Upper lobe of left lung (tissue), 6 donors: ENCODE data around the gene PHACTR1. TPM values are rescaled to one million over a fixed set of nuclear protein-coding genes. Genes with fewer than 3 reads are reported as not detected.

Experiments used
- ATAC-seq, 2 donors: fragments of 200-7000 bp; cut with Tn5 transposase; one replicate each; pipeline ENCODE4 v1.9.1; 2022; ENCODE audit warnings: mild to moderate bottlenecking in 2 of 2, moderate library complexity in 2 of 2; ENCODE audit not compliant: low FRiP score in 2 of 2
- DNase-seq, 2 donors: peaks; one replicate each; pipeline ENCODE4 v3.0.0-alpha.2; 2019 to 2020
- H3K27ac ChIP-seq, 4 donors: fragments of 200-600 bp; sonication (generic); one replicate each; pipeline ENCODE4 v1.5.1; 2016 to 2019
- H3K27me3 ChIP-seq, 4 donors: fragments of 200-600 bp; sonication (generic); one replicate each; pipeline ENCODE4 v1.5.1; 2017 to 2019
- H3K36me3 ChIP-seq, 4 donors: fragments of 200-600 bp; sonication (generic); one replicate each; pipeline ENCODE4 v1.5.1; 2016 to 2019
- H3K4me1 ChIP-seq, 4 donors: fragments of 200-600 bp; sonication (generic); one replicate each; pipeline ENCODE4 v1.5.1; 2018 to 2019
- H3K4me3 ChIP-seq, 4 donors: fragments of 200-600 bp; sonication (generic); one replicate each; pipeline ENCODE4 v1.5.1; 2017 to 2019; ENCODE audit warnings: mild to moderate bottlenecking in 2 of 4, moderate library complexity in 1 of 4
- H3K9me3 ChIP-seq, 4 donors: fragments of 200-600 bp; sonication (generic); one replicate each; pipeline ENCODE4 v1.5.1; 2018 to 2019
- CTCF ChIP-seq, 6 experiments: fragments of 450-650 bp in 4 of 6; fragments of 200-600 bp in 2 of 6; sonication (generic) in 2 of 6; IDR thresholded peaks; one replicate each; pipeline ENCODE4 v1.5.1; 2016 to 2019; ENCODE audit warnings: antibody characterized with exemption in 6 of 6
- EP300 ChIP-seq, 4 donors: sonication (generic); formaldehyde crosslinking; IDR thresholded peaks; one replicate each; pipeline ENCODE4 v1.5.1; 2017; ENCODE audit warnings: antibody characterized with exemption in 4 of 4, control low read depth in 2 of 4
- POLR2A ChIP-seq, 4 donors: fragments of 450-650 bp; IDR thresholded peaks; one replicate each; pipeline ENCODE4 v1.5.1; 2016 to 2017; ENCODE audit warnings: antibody characterized with exemption in 4 of 4, mild to moderate bottlenecking in 2 of 4
- POLR2AphosphoS5 ChIP-seq, 2 donors: sonication (generic); formaldehyde crosslinking; IDR thresholded peaks; one replicate each; pipeline ENCODE4 v1.5.1; 2017; ENCODE audit warnings: antibody characterized with exemption in 2 of 2
- whole genome bisulfite sequencing, 2 donors: methylation state at CpG; one replicate each; pipeline ENCODE4 v1.1.5; 2017 to 2018; 5-methylcytosine and 5-hydroxymethylcytosine counted together
- total RNA-seq, 6 donors: library from RNA; depleted of rRNA in 4 of 6; stranded (reverse); fragments of >200 nt in 4 of 6; gene quantifications; one replicate each; pipeline versions ENCODE4 v1.1.0 to v1.2.1, GENCODE V29; 2016 to 2021
- donor health status: DM: no; HTN: no; CAD: no; lungs with moderate emphysema.
- donor health status: DM: no; HTN: yes; CAD: no; lungs with severe emphysema.

PHACTR1 gene
- total RNA-seq, 6 donors from 2014 or later, result 63.2 to 121 (median 90.9) TPM

GRCh38 chr6:12909833-12910232 lies 193.3 kb downstream of the PHACTR1 start:
- Histone ChIP-seq H3K27ac (no peak overlapping the region), H3K36me3 (no peaks in the 10 kb centered on the region), H3K27me3 (no peaks in the 10 kb centered on the region), H3K9me3 (no peaks in the 10 kb centered on the region), H3K4me3 (no peak overlapping the region), H3K4me1 (no peaks in the 10 kb centered on the region)
- TF ChIP-seq POLR2AphosphoS5 (IDR thresholded peaks at IDR 0.05) (no peak), EP300 (IDR thresholded peaks at IDR 0.05) (no peak), POLR2A (IDR thresholded peaks at IDR 0.05) (no peak)
- 82 to 85% methylated on average over 6 of the region's 6 CpGs for WGBS, 2 donors
- no peak for ATAC-seq
- no peak for DNase-seq

- DNase-seq (no peak), ATAC-seq (no peak)
- no peak overlapping the region for H3K4me3 ChIP-seq
Observed at GRCh38 chr6:12911427-12911826, 194.9 kb downstream of the PHACTR1 start.

GRCh38 chr6:12913201-12913600 lies 196.6 kb downstream of the PHACTR1 start:
- ATAC-seq, result no peak
- no peaks in the 10 kb centered on the region for H3K36me3 ChIP-seq
- no peaks in the 10 kb centered on the region for H3K27me3 ChIP-seq
- H3K4me3 ChIP-seq, result no peak overlapping the region
- TF ChIP-seq POLR2AphosphoS5 (IDR thresholded peaks at IDR 0.05), result no peak
- TF ChIP-seq CTCF (IDR thresholded peaks at IDR 0.05), result no peak
- no peak for TF ChIP-seq EP300 (IDR thresholded peaks at IDR 0.05)
- TF ChIP-seq POLR2A (IDR thresholded peaks at IDR 0.05), result no peak
- H3K27ac ChIP-seq, result no peak overlapping the region
- no peaks in the 10 kb centered on the region for H3K4me1 ChIP-seq
- H3K9me3 ChIP-seq, result no peaks in the 10 kb centered on the region
- DNase-seq, result no peak
- 79 to 94% methylated on average over 3 to 6 of the region's 6 CpGs for WGBS, 2 donors

More at GRCh38 chr6:12911427-12911826, 194.9 kb downstream of the PHACTR1 start:
- WGBS, 2 donors, result 12 to 26% methylated on average over 2 of the region's 2 CpGs
- Histone ChIP-seq H3K27ac (no peak overlapping the region), H3K27me3 (no peaks in the 10 kb centered on the region), H3K36me3 (no peaks in the 10 kb centered on the region), H3K9me3 (no peaks in the 10 kb centered on the region), H3K4me1 (no peaks in the 10 kb centered on the region)
- peak; percentile 32 to 67 (median 58) for TF ChIP-seq CTCF (IDR thresholded peaks at IDR 0.05)
- no peak for TF ChIP-seq POLR2AphosphoS5 (IDR thresholded peaks at IDR 0.05)
- no peak for TF ChIP-seq EP300 (IDR thresholded peaks at IDR 0.05)

DNA sequence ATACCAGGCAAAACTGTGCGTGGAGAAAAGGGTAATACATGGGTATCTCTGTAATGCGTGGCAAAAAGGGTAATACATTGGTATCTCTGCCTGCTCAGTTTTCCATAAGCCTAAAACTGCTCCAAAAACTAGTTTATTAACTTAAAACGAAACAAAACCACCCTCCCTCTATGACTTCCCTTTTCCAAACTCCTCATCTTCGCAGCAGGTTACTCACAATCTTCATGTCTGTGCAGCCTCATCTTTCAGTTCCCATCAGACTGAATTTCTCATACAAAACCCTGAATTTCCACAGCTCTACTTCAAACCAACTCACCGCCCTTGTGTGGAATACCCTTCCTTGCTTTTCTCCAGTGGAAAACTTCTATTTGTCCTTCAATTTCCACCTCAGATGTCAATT lies 199.4 kb downstream of the PHACTR1 start:
- Histone ChIP-seq H3K4me1 (no peaks in the 10 kb centered on the region), H3K36me3 (no peaks in the 10 kb centered on the region), H3K27me3 (no peaks in the 10 kb centered on the region), H3K27ac (no peak overlapping the region), H3K9me3 (no peaks in the 10 kb centered on the region), H3K4me3 (no peak overlapping the region)
- no peak for ATAC-seq
- WGBS, 2 donors, result 73 to 76% methylated on average over 5 of the region's 5 CpGs
- TF ChIP-seq POLR2AphosphoS5 (IDR thresholded peaks at IDR 0.05), result no peak
- no peak for TF ChIP-seq POLR2A (IDR thresholded peaks at IDR 0.05)
- TF ChIP-seq CTCF (IDR thresholded peaks at IDR 0.05), result no peak
- TF ChIP-seq EP300 (IDR thresholded peaks at IDR 0.05), result no peak
- DNase-seq, result no peak

DNA sequence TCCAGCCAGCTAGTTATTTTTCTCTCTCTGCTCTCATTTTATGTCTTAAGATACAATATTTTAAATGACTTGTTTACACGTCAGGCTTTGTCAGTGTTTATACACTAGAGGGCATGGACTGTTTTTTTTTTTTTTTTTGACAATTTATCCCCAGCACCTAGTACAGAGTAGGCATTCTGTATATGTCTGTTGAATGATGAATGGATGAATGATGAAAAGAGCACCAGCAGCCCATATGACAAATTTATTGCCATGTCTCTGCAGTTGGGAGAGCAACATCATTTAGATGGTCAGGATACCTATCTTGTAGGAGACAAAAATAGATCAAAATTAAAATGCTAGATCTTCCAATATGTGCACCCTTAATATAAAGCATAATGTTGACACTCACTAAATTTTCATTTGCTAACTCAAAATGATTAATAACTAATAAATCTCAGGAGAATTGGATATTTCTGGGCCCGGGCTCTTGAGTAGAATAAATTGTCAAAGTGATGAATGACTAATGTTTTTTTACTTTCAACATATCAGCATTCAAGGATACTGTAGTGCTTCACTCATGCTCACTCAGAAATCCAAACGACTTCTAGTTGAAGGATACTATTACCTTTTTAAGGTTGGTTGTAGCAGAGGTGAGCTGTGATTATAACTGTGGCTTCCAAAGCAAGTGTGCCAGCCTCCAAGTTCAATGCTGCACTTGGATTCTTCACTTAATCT lies 200.0 kb downstream of the PHACTR1 start:
- ATAC-seq, result no peak
- Histone ChIP-seq H3K27ac (no peak overlapping the region), H3K4me1 (no peaks in the 10 kb centered on the region), H3K4me3 (no peak overlapping the region), H3K27me3 (no peaks in the 10 kb centered on the region), H3K36me3 (no peaks in the 10 kb centered on the region), H3K9me3 (no peaks in the 10 kb centered on the region)
- TF ChIP-seq POLR2A (IDR thresholded peaks at IDR 0.05), result no peak
- TF ChIP-seq CTCF (IDR thresholded peaks at IDR 0.05), result no peak
- DNase-seq, result no peak
- WGBS, 2 donors, result 66 to 71% methylated on average over 3 of the region's 3 CpGs
